ENCODE data around the gene STEAP2. TPM values are rescaled to one million over a fixed set of nuclear protein-coding genes. Genes with fewer than 3 reads are reported as not detected.

Gene STEAP2
- total and polyA plus RNA-seq, 8 donors: 2.3 to 10.7 (median 7.3) TPM

GRCh38 chr7:90236721-90237289, 25.3 kb downstream of the STEAP2 start:
- DNase-seq (no peak), FAIRE-seq (no peak), ATAC-seq (no peak)
- intact Hi-C loops (cut with DNase I): no loop called here
- WGBS, 2 donors: 92 to 100% methylated on average over 1 of the region's 1 CpG
- Histone ChIP-seq H3K27ac (no peak overlapping the region), H3K27me3 (no peaks in the 10 kb centered on the region), H3K4me3 (no peak overlapping the region), H3K4me1 (peaks cover 0 to 3% (median 0%) of the 10 kb centered on the region in 3 donors), H3K36me3 (no peaks in the 10 kb centered on the region), H3K9me3 (no peaks in the 10 kb centered on the region)
- TF ChIP-seq CTCF (IDR thresholded peaks at IDR 0.05): no peak

- Histone ChIP-seq H3K27me3 (no peaks in the 10 kb centered on the region), H3K9me3 (no peaks in the 10 kb centered on the region), H3K4me3 (no peak overlapping the region), H3K4me1 (no peaks in the 10 kb centered on the region), H3K36me3 (no peaks in the 10 kb centered on the region), H3K27ac (no peak overlapping the region)
- ATAC-seq (no peak), FAIRE-seq (no peak), DNase-seq (no peak)
- WGBS, 2 donors: 96 to 100% methylated on average over 2 of the region's 2 CpGs
- TF ChIP-seq CTCF (IDR thresholded peaks at IDR 0.05): no peak
- intact Hi-C loops (cut with DNase I): no loop called here
Measured at GRCh38 chr7:90238022-90238421, 26.5 kb downstream of the STEAP2 start.

- Histone ChIP-seq H3K4me1 (no peaks in the 10 kb centered on the region), H3K4me3 (no peak overlapping the region), H3K27me3 (no peaks in the 10 kb centered on the region), H3K9me3 (no peaks in the 10 kb centered on the region), H3K36me3 (no peaks in the 10 kb centered on the region), H3K27ac (no peak overlapping the region)
- intact Hi-C loops (cut with DNase I): no loop called here
- TF ChIP-seq CTCF (IDR thresholded peaks at IDR 0.05): no peak
- ATAC-seq: no peak
- DNase-seq: no peak
- 89 to 91% methylated on average over 1 of the region's 1 CpG for WGBS, 2 donors
- no peak for FAIRE-seq
Measured at GRCh38 chr7:90238583-90238982, 27.0 kb downstream of the STEAP2 start.

GRCh38 chr7:90239050-90239449, 27.5 kb downstream of the STEAP2 start:
- H3K27me3 ChIP-seq: no peaks in the 10 kb centered on the region
- DNase-seq (no peak), ATAC-seq (no peak), FAIRE-seq (no peak)
- TF ChIP-seq CTCF (IDR thresholded peaks at IDR 0.05): no peak
- H3K27ac ChIP-seq: no peak overlapping the region
- H3K4me3 ChIP-seq: no peak overlapping the region
- no peaks in the 10 kb centered on the region for H3K4me1 ChIP-seq
- WGBS, 2 donors: 68 to 87% methylated on average over 3 of the region's 3 CpGs
- no peaks in the 10 kb centered on the region for H3K36me3 ChIP-seq
- H3K9me3 ChIP-seq: no peaks in the 10 kb centered on the region
- intact Hi-C loops (cut with DNase I): no loop called here

- 69 to 78% methylated on average over 9 of the region's 9 CpGs for WGBS, 2 donors
- no peak for TF ChIP-seq CTCF (IDR thresholded peaks at IDR 0.05)
- H3K4me3 ChIP-seq: no peak overlapping the region
- H3K27ac ChIP-seq: no peak overlapping the region
- FAIRE-seq: no peak
- ATAC-seq: no peak
- DNase-seq: no peak
- no peaks in the 10 kb centered on the region for H3K4me1 ChIP-seq
- no peaks in the 10 kb centered on the region for H3K9me3 ChIP-seq
- intact Hi-C loops (cut with DNase I): loop anchor here in 1 of 3 donors (10.0 kb wide), 1 partner anchor 75 kb away; no protein-coding TSS in a partner anchor
- H3K27me3 ChIP-seq: no peaks in the 10 kb centered on the region
- H3K36me3 ChIP-seq: no peaks in the 10 kb centered on the region
Measured at GRCh38 chr7:90239625-90240228, 28.2 kb downstream of the STEAP2 start.

Data from pancreas (tissue), 10 donors.